Dendritic cell treated with granulocyte-macrophage colony-stimulating factor and Interleukin-4, amounts not matched to agents 40 ng/mL and 50 ng/mL, for 4 days (primary cell): ENCODE results near the gene S100P.
"Not testable (repeated sequence)": the region's sequence is repeated elsewhere in the genome, so short reads cannot be mapped to it uniquely, and the experiment has no call there.

Experiments used
- H3K27ac Mint-ChIP-seq: one replicate; pipeline ENCODE4 v1.8.0; 2022; ENCODE audit warnings: mild to moderate bottlenecking, mixed read lengths
- H3K27me3 Mint-ChIP-seq: one replicate; pipeline ENCODE4 v1.8.0; 2022; ENCODE audit warnings: mild to moderate bottlenecking, mixed read lengths
- H3K36me3 Mint-ChIP-seq: one replicate; pipeline ENCODE4 v1.8.0; 2022; ENCODE audit warnings: low read depth, mixed read lengths
- H3K4me1 Mint-ChIP-seq: one replicate; pipeline ENCODE4 v1.8.0; 2022; ENCODE audit warnings: low read depth, mixed read lengths
- H3K4me3 Mint-ChIP-seq: one replicate; pipeline ENCODE4 v1.8.0; 2022; ENCODE audit warnings: mild to moderate bottlenecking, moderate library complexity, mixed read lengths
- H3K9me3 Mint-ChIP-seq: one replicate; pipeline ENCODE4 v1.8.0; 2022; ENCODE audit warnings: mixed read lengths
- intact Hi-C: fragments of 100-400 bp; cut with micrococcal nuclease; formaldehyde crosslinking; loops from one replicate; pipeline ENCODE4 v1.15.0; 2022

S100P gene

GRCh38 chr4:6693231-6694176 lies at the start of gene S100P:
S100P (plus strand) TSS chr4:6693878; CDS start chr4:6693933, 55 bp downstream.
- Mint-ChIP-seq H3K27me3 (peaks cover 6% of the 10 kb centered on the region), H3K27ac (peak within 1 kb of the TSS; percentile 71), H3K9me3 (no peaks in the 10 kb centered on the region), H3K36me3 (no peaks in the 10 kb centered on the region), H3K4me3 (peak within 1 kb of the TSS; percentile 50), H3K4me1 (peaks cover 62% of the 10 kb centered on the region)
- intact Hi-C loops = no loop called here

- H3K4me3 Mint-ChIP-seq = no peak overlapping the region
- peaks cover 11% of the 10 kb centered on the region for H3K9me3 Mint-ChIP-seq
- peaks cover 8% of the 10 kb centered on the region for H3K27me3 Mint-ChIP-seq
- intact Hi-C loops = no loop called here
- peaks cover 39% of the 10 kb centered on the region for H3K36me3 Mint-ChIP-seq
- peaks cover 35% of the 10 kb centered on the region for H3K4me1 Mint-ChIP-seq
- no peak overlapping the region for H3K27ac Mint-ChIP-seq
Observed at GRCh38 chr4:6644792-6645530, 48.7 kb upstream of the S100P start.

GRCh38 chr4:6647169-6647568 lies 46.5 kb upstream of the S100P start:
- peaks cover 8% of the 10 kb centered on the region for H3K27me3 Mint-ChIP-seq
- peaks cover 11% of the 10 kb centered on the region for H3K9me3 Mint-ChIP-seq
- H3K36me3 Mint-ChIP-seq = peaks cover 17% of the 10 kb centered on the region
- intact Hi-C loops = no loop called here
- H3K4me3 Mint-ChIP-seq = no peak overlapping the region
- H3K27ac Mint-ChIP-seq = no peak overlapping the region
- peaks cover 16% of the 10 kb centered on the region for H3K4me1 Mint-ChIP-seq

- Mint-ChIP-seq H3K36me3 (peaks cover 12% of the 10 kb centered on the region), H3K4me3 (no peak overlapping the region), H3K27me3 (peaks cover 8% of the 10 kb centered on the region), H3K4me1 (peaks cover 14% of the 10 kb centered on the region), H3K27ac (no peak overlapping the region), H3K9me3 (peaks cover 11% of the 10 kb centered on the region)
- intact Hi-C loops = no loop called here
Observed at GRCh38 chr4:6647582-6648230, 46.0 kb upstream of the S100P start.

- Mint-ChIP-seq H3K4me1 (peaks cover 3% of the 10 kb centered on the region), H3K27me3 (peaks cover 10% of the 10 kb centered on the region), H3K36me3 (no peaks in the 10 kb centered on the region), H3K4me3 (no peak overlapping the region), H3K27ac (no peak overlapping the region), H3K9me3 (peaks cover 11% of the 10 kb centered on the region)
- intact Hi-C loops = no loop called here
Observed at GRCh38 chr4:6649216-6649615, 44.5 kb upstream of the S100P start.

- Mint-ChIP-seq H3K27me3 (peaks cover 28% of the 10 kb centered on the region), H3K4me1 (peaks cover 11% of the 10 kb centered on the region)
- H3K36me3 Mint-ChIP-seq, H3K9me3 Mint-ChIP-seq, H3K4me3 Mint-ChIP-seq, intact Hi-C loops, H3K27ac Mint-ChIP-seq: not testable (repeated sequence)
Observed at GRCh38 chr4:6654211-6654610, 39.5 kb upstream of the S100P start.

- H3K27me3 Mint-ChIP-seq = peaks cover 39% of the 10 kb centered on the region
- H3K27ac Mint-ChIP-seq, H3K36me3 Mint-ChIP-seq, H3K4me3 Mint-ChIP-seq, H3K9me3 Mint-ChIP-seq, intact Hi-C loops: not testable (repeated sequence)
- peaks cover 22% of the 10 kb centered on the region for H3K4me1 Mint-ChIP-seq
Observed at GRCh38 chr4:6655291-6655690, 38.4 kb upstream of the S100P start.

- no peaks in the 10 kb centered on the region for H3K9me3 Mint-ChIP-seq
- intact Hi-C loops = no loop called here
- no peak overlapping the region for H3K27ac Mint-ChIP-seq
- peaks cover 27% of the 10 kb centered on the region for H3K4me1 Mint-ChIP-seq
- H3K4me3 Mint-ChIP-seq = no peak overlapping the region
- peaks cover 44% of the 10 kb centered on the region for H3K27me3 Mint-ChIP-seq
- no peaks in the 10 kb centered on the region for H3K36me3 Mint-ChIP-seq
Observed at GRCh38 chr4:6655924-6656323, 37.8 kb upstream of the S100P start.

- no peak overlapping the region for H3K27ac Mint-ChIP-seq
- no peaks in the 10 kb centered on the region for H3K36me3 Mint-ChIP-seq
- H3K4me3 Mint-ChIP-seq = no peak overlapping the region
- no peaks in the 10 kb centered on the region for H3K9me3 Mint-ChIP-seq
- intact Hi-C loops = no loop called here
- peaks cover 59% of the 10 kb centered on the region for H3K27me3 Mint-ChIP-seq
- peaks cover 27% of the 10 kb centered on the region for H3K4me1 Mint-ChIP-seq
Observed at GRCh38 chr4:6657242-6658208, 36.2 kb upstream of the S100P start.

- H3K27me3 Mint-ChIP-seq = peaks cover 65% of the 10 kb centered on the region
- H3K4me3 Mint-ChIP-seq = peak overlapping the region; percentile 65
- H3K27ac Mint-ChIP-seq = peak overlapping the region; percentile 30
- intact Hi-C loops = no loop called here
- no peaks in the 10 kb centered on the region for H3K9me3 Mint-ChIP-seq
- peaks cover 27% of the 10 kb centered on the region for H3K4me1 Mint-ChIP-seq
- H3K36me3 Mint-ChIP-seq = no peaks in the 10 kb centered on the region
Observed at GRCh38 chr4:6658209-6658595, 35.5 kb upstream of the S100P start.

- Mint-ChIP-seq H3K27me3 (peaks cover 70% of the 10 kb centered on the region), H3K4me3 (peak overlapping the region; percentile 65), H3K27ac (peak overlapping the region; percentile 30), H3K9me3 (no peaks in the 10 kb centered on the region), H3K36me3 (no peaks in the 10 kb centered on the region), H3K4me1 (peaks cover 27% of the 10 kb centered on the region)
- intact Hi-C loops = no loop called here
Observed at GRCh38 chr4:6658597-6659075, 35.0 kb upstream of the S100P start.

GRCh38 chr4:6659897-6660296 lies 33.8 kb upstream of the S100P start:
- H3K27me3 Mint-ChIP-seq = peaks cover 68% of the 10 kb centered on the region
- H3K4me3 Mint-ChIP-seq = no peak overlapping the region
- H3K36me3 Mint-ChIP-seq = no peaks in the 10 kb centered on the region
- peaks cover 27% of the 10 kb centered on the region for H3K4me1 Mint-ChIP-seq
- H3K27ac Mint-ChIP-seq = no peak overlapping the region
- no peaks in the 10 kb centered on the region for H3K9me3 Mint-ChIP-seq
- intact Hi-C loops = no loop called here

GRCh38 chr4:6660430-6660829 lies 33.2 kb upstream of the S100P start:
- no peaks in the 10 kb centered on the region for H3K9me3 Mint-ChIP-seq
- no peaks in the 10 kb centered on the region for H3K36me3 Mint-ChIP-seq
- H3K4me1 Mint-ChIP-seq = peaks cover 27% of the 10 kb centered on the region
- intact Hi-C loops = no loop called here
- no peak overlapping the region for H3K27ac Mint-ChIP-seq
- H3K27me3 Mint-ChIP-seq = peaks cover 68% of the 10 kb centered on the region
- H3K4me3 Mint-ChIP-seq = no peak overlapping the region
